Stimulated activated CD8-positive, alpha-beta memory T cell treated with anti-CD3 and anti-CD28 coated beads, Interleukin-15, amount 100 ng/mL, for 1 hour (primary cell): Measurements from ENCODE around the gene NUP160.
"Not testable (repeated sequence)": the region's sequence is repeated elsewhere in the genome, so short reads cannot be mapped to it uniquely, and the experiment has no call there.

Experiments
- DNase-seq: peaks from one replicate; pipeline ENCODE4 v3.0.0-alpha.2; 2020; ENCODE audit warnings: low read depth

The NUP160 gene

GRCh38 chr11:47788181-47788580 is 60.0 kb downstream of the NUP160 start:
- no peak for DNase-seq

- DNase-seq = no peak
These were observed 61.8 kb downstream of the NUP160 start for GRCh38 chr11:47786373-47786772.

DNA sequence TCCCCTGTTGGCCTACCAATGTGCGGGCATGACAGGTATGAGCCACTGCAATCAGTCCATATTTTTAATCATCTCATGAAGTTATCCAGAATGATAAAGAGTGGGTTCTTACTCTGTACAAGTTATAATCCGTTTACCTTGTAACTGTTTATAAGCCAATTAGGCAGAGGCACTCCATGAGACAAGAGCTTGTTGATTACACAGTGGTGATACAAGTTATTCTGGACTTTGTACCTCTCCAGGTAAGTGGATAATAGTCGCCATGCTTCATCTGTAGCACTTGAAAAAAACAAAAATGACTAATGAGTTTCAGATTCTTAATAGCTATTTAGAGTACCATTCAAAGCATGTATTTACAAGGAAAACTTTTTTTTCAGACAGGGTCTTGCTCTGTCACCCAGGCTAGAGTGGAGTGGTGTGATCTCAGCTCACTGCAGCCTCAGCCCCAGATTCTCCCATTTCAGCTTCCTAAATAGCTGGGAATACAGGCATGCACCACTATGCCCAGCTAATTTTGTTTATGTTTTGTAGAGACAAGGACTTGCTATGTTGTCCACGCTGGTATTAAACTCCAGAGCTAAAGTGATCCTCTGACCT is 63.3 kb downstream of the NUP160 start:
- no peak for DNase-seq

GRCh38 chr11:47783087-47783610 is 65.0 kb downstream of the NUP160 start:
- DNase-seq = no peak

GRCh38 chr11:47778878-47779483 is 69.2 kb downstream of the NUP160 start:
- no peak for DNase-seq

DNA sequence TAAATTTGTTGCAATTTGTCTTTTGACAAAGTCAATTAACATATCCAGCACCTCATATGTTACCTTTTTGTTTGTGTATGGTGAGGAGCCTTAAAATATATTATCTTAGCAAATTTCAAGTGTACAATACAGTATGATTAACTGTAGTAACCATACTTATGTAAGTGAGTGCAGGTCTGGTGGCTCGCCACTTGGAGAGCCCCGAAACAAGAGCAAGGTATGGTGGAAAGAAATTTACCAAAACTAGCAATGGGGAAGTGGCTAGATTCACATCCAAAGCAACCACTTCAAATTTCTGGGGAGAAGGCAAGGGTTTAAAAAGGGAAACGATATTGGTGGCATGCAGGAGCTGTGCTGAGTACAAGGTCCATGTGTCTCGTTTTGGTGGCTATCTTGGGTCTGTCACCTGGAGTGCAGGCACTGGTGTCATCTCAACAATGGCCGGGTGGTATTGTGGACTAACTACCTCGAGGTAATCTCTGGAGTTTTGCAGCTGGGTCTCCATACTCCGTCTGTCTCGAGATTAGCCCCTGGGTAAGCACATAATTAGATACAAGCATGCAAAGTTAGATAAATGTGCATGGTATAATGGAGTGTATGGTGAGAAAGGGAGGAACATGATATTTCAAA is 72.8 kb downstream of the NUP160 start:
- DNase-seq = no peak

- DNase-seq = no peak
These were observed 74.3 kb downstream of the NUP160 start for GRCh38 chr11:47773882-47774281.

DNA sequence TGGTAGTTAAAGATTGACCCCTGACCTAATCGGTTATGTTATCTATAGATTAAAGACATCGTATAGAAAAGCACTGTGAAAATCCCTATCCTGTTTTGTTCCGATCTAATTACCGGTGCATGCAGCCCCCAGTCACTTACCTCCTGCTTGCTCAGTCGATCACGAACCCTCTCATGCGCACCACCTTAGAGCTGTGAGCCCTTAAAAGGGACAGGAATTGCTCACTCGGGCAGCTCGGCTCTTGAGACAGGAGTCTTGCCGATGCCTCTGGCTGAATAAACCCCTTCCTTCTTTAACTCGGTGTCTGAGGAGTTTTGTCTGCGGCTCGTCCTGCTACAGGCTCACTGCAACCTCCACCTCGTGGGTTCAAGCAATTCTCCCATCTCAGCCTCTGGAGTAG is 78.6 kb downstream of the NUP160 start:
- not testable (repeated sequence) for DNase-seq

DNA sequence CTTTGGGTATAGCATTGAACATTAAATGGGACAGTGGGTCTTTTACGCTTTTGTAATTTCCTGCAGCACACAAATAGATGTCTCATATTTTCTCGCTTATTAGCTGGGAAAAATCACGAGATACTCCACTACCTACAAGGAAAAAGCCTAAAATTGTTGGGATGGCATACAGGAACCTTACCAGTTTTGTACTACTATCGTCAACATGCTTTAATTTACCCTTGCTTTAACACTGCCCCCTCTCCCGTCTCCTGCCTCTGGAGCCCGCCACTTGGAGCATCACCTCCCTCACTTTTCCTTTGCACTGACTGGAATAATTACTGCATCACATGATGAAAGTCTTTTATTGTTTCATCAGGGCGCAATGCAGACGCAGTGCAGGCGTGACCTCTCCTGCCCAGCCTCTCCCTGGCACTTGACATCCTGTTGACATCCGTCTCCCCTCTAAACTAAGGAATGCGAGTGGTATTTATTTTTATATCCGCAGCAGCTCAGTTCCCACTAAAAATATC is 80.0 kb downstream of the NUP160 start:
- DNase-seq = no peak

DNA sequence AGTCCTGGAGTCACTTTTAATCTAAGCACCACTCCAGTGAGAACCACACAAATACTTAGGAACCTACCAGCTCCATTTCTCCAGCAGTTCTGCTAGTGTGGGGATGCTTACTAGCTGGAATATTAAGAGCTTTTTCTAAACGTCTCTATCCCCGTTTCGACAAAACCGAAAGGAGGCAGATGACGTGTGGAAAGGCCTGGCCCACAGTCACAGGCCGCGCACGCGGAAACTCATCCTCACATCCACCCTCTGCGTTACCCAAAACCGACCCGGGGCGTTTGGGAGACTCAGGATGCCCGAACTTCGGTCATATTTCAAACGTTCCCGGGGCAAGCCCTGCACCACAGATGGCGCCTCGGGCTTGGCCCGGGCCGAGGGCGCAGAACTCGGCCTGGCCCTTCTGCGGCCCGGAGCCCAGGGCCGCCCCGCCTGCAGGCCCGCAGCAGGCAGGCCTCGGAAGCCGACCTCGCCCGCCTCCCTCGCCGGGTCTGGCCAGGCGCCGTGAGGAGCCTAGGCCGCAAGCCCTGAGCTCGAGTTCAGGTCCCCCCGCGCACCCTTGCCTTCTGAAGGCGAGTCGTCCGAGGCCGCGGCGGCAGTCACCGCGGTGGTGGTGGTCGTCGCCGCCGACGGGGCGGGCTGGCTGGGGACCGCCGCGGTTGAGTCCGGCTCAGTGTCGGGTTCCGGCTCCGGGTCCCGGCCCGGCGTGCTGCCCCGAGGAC is 81.5 kb downstream of the NUP160 start:
- peak; percentile 55 for DNase-seq

DNA sequence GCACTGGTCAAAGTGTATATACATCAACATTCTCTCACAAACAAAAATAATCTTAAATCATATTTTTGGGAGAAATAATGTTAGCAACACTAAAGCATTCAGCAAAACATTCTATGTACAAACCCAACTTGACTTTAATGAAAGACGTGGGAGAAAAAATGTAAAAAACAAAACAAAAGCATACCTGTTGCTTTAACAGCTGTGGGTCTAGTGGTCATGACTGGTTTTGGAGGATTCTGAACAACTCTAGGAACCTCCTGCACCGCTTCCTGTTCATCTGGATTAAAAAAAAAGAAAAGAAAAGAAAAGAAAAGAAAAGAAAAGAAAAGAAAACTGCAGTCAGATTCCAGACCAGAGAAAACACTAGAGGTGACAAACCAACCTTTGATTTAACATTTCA is 83.1 kb downstream of the NUP160 start:
- DNase-seq = no peak

- not testable (repeated sequence) for DNase-seq
These were observed 88.9 kb downstream of the NUP160 start for GRCh38 chr11:47759291-47759690.

DNA sequence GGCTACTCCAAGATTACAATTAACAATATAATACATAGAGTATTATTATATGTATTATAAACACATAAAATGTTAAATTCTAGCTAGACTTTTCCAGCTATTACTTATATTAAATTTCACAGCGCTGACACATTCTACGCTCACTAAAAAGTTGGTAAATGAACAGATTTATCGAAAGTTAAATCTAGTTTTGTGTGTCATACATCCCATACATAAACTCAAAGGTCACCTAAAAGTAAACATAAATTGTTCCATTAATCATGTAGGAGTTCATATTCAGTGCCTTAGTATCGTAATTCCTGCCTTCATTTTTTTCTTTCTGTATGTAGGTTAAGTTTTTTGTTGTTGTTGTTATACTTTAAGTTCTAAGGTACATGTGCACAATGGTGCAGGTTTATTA is 91.9 kb downstream of the NUP160 start:
- no peak for DNase-seq

DNA sequence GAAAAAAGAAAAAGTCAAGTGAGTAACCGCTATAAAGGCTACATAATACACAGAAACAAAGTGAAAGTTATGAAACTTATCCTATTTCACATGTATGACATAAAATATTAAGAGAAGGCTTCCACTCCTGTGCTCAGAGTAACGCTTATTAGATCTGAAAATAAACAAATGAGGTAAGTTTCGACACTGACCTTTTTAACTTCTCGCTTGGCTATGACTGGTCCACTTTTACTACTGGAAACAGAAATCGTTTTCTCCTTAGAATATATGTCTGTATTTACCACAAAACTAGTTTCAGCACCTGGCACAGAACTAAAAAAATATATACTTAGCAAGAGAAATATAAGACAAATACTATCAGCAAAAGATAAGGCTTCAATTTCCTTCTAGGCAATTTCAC is 97.4 kb downstream of the NUP160 start:
- DNase-seq = no peak

GRCh38 chr11:47742494-47742893 is 105.7 kb downstream of the NUP160 start:
- not testable (repeated sequence) for DNase-seq

- DNase-seq = not testable (repeated sequence)
These were observed 110.3 kb downstream of the NUP160 start for GRCh38 chr11:47737817-47738216.

- no peak for DNase-seq
These were observed 115.9 kb downstream of the NUP160 start for GRCh38 chr11:47732271-47732670.

DNA sequence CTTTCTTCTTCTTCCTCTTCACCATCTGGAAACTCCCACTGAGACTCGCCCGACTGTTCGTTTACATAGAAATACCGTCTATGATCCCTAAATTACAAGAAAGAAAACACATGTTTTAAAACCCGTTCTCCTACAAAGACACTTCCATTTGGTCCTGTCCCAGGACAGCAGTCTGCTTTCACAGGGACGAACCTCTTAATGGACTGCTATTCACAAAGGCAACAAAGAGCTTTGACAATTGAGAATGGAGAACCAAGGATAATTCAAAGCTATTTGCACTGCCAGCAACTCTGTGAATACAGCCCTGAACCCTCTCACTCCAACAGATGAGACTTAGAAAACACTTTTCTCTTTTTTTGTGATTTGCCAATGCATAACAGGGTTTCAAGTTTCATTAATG is 116.7 kb downstream of the NUP160 start:
- no peak for DNase-seq
